SK-N-SH (cell line): Measurements from ENCODE around the gene ZNF836.

Experiments used
- CTCF ChIP-seq: fragments of 200-600 bp; sonication (generic); IDR thresholded peaks from 2 replicates; pipeline ENCODE4 v1.6.1; 2017; ENCODE audit warnings: antibody characterized with exemption, mild to moderate bottlenecking, moderate library complexity
- EZH2phosphoT487 ChIP-seq: fragments of 200-600 bp; sonication (generic); IDR thresholded peaks from 2 replicates; pipeline ENCODE4 v1.6.1; 2017; ENCODE audit warnings: low read depth, mixed run types, mild to moderate bottlenecking, antibody characterized with exemption, moderate library complexity, borderline replicate concordance
- GABPA ChIP-seq: IDR thresholded peaks from 2 replicates; pipeline ENCODE4 v1.4.0; 2012; ENCODE audit warnings: low read depth, mild to moderate bottlenecking
- REST ChIP-seq: IDR thresholded peaks from 2 replicates; pipeline ENCODE4 v1.6.1; 2012; ENCODE audit warnings: mild to moderate bottlenecking, low read depth, low read length, moderate library complexity
- SMC3 ChIP-seq: IDR thresholded peaks from 2 replicates; pipeline ENCODE4 v1.6.1; 2012; ENCODE audit warnings: low read depth, low read length, improper control_type of control experiment
- TAF1 ChIP-seq: IDR thresholded peaks from 2 replicates; pipeline ENCODE4 v1.6.1; 2012; ENCODE audit warnings: low read depth, mild to moderate bottlenecking, low read length, moderate library complexity, borderline replicate concordance

GRCh38 chr19:52219611-52220010, 48.2 kb upstream of the ZNF836 start:
- TF ChIP-seq TAF1 (no peak), REST (no peak), SMC3 (no peak), GABPA (no peak), CTCF (no peak), EZH2phosphoT487 (no peak)
